T follicular helper cell (primary cell): ENCODE data around the gene NDUFA5.
"Not testable (repeated sequence)": the region's sequence is repeated elsewhere in the genome, so short reads cannot be mapped to it uniquely, and the experiment has no call there.

ENCODE experiments used
- DNase-seq: peaks from one replicate; pipeline ENCODE4 v3.0.0-alpha.2; 2020; ENCODE audit warnings: low read depth

The NDUFA5 gene

GRCh38 chr7:123557016-123557397 is 611 bp downstream of the NDUFA5 start:
- DNase-seq: no peak

- DNase-seq: no peak
Observed at GRCh38 chr7:123555484-123555883, 2.1 kb downstream of the NDUFA5 start.

GRCh38 chr7:123553159-123553558 is 4.5 kb downstream of the NDUFA5 start:
- DNase-seq: no peak

GRCh38 chr7:123552641-123553040 is 5.0 kb downstream of the NDUFA5 start:
- no peak for DNase-seq

GRCh38 chr7:123552134-123552533 is 5.5 kb downstream of the NDUFA5 start:
- DNase-seq: not testable (repeated sequence)

- DNase-seq: no peak
Observed at GRCh38 chr7:123548406-123548805, 9.2 kb downstream of the NDUFA5 start.

GRCh38 chr7:123539871-123540270 is 17.7 kb downstream of the NDUFA5 start:
- DNase-seq: no peak

- no peak for DNase-seq
Observed at GRCh38 chr7:123538897-123539296, 18.7 kb downstream of the NDUFA5 start.

- no peak for DNase-seq
Observed at GRCh38 chr7:123538189-123538714, 19.4 kb downstream of the NDUFA5 start.

- no peak for DNase-seq
Observed at GRCh38 chr7:123537026-123537642, 20.5 kb downstream of the NDUFA5 start.

GRCh38 chr7:123535517-123535916 is 22.1 kb downstream of the NDUFA5 start:
- no peak for DNase-seq

- DNase-seq: peak; percentile 95
Observed at GRCh38 chr7:123534383-123535260, 23.0 kb downstream of the NDUFA5 start, which contains the start of gene IQUB. Gene IQUB (minus strand): TSS chr7:123534595. CDS start chr7:123512340, 22,255 bp downstream.

GRCh38 chr7:123533929-123534382 is 23.7 kb downstream of the NDUFA5 start:
- DNase-seq: no peak

- no peak for DNase-seq
Observed at GRCh38 chr7:123533553-123533917, 24.1 kb downstream of the NDUFA5 start.

GRCh38 chr7:123532788-123533552 is 24.6 kb downstream of the NDUFA5 start:
- DNase-seq: not testable (repeated sequence)

GRCh38 chr7:123532343-123532742 is 25.3 kb downstream of the NDUFA5 start:
- not testable (repeated sequence) for DNase-seq

GRCh38 chr7:123530035-123530591 is 27.5 kb downstream of the NDUFA5 start:
- DNase-seq: not testable (repeated sequence)

GRCh38 chr7:123528265-123528664 is 29.4 kb downstream of the NDUFA5 start:
- no peak for DNase-seq

GRCh38 chr7:123527712-123528225 is 29.8 kb downstream of the NDUFA5 start:
- DNase-seq: not testable (repeated sequence)

- DNase-seq: not testable (repeated sequence)
Observed at GRCh38 chr7:123526533-123526932, 31.1 kb downstream of the NDUFA5 start.

- DNase-seq: no peak
Observed at GRCh38 chr7:123522066-123522465, 35.6 kb downstream of the NDUFA5 start.

- no peak for DNase-seq
Observed at GRCh38 chr7:123505221-123505620, 52.4 kb downstream of the NDUFA5 start.
